Muscle of leg (tissue), 16 donors: ENCODE data around the gene PABPC1L2B. TPM values are rescaled to one million over a fixed set of nuclear protein-coding genes. Genes with fewer than 3 reads are reported as not detected.
"Not testable (repeated sequence)": the region's sequence is repeated elsewhere in the genome, so short reads cannot be mapped to it uniquely, and the experiment has no call there.

Source experiments
- DNase-seq: peaks from one replicate; pipeline ENCODE4 v3.0.0; 2013
- H3K27ac ChIP-seq: one replicate; pipeline ENCODE4 v1.5.1; 2013; ENCODE audit warnings: mild to moderate bottlenecking, low read length, control low read depth
- H3K27me3 ChIP-seq: one replicate; pipeline ENCODE4 v1.6.1; 2013; ENCODE audit warnings: low read length; ENCODE audit not compliant: control insufficient read depth, insufficient read depth
- H3K36me3 ChIP-seq: one replicate; pipeline ENCODE4 v1.6.1; 2013; ENCODE audit warnings: low read length; ENCODE audit not compliant: control insufficient read depth, insufficient read depth
- H3K4me1 ChIP-seq: one replicate; pipeline ENCODE4 v1.6.1; 2013; ENCODE audit warnings: low read length; ENCODE audit not compliant: control insufficient read depth, insufficient read depth
- H3K4me3 ChIP-seq: one replicate; pipeline ENCODE4 v1.5.1; 2013; ENCODE audit warnings: low read length, control low read depth
- H3K9me3 ChIP-seq: replicated peaks from 2 replicates; pipeline ENCODE4 v1.6.1; 2013; ENCODE audit warnings: low read depth, low read length; ENCODE audit not compliant: control insufficient read depth
- WGBS: methylation state at CpG from one replicate; pipeline ENCODE4 v1.1.5; 2013; ENCODE audit warnings: missing lambda C conversion rate; ENCODE audit not compliant: insufficient coverage; 5-methylcytosine and 5-hydroxymethylcytosine counted together
- long read RNA-seq, 11 donors: transcript quantifications; one replicate each; lab custom pipeline, GENCODE V29; 2026
- polyA plus RNA-seq, 8 donors: library from polyadenylated mRNA; unstranded; fragments of 120-200 nt; gene quantifications; one replicate each; pipeline versions ENCODE4 v1.2.1 to v1.2.3, GENCODE V29; 2013; ENCODE audit warnings: inconsistent platforms in 1 of 8, low replicate concordance in 1 of 8; ENCODE audit not compliant: insufficient read length in 8 of 8, insufficient read depth in 1 of 8
- total RNA-seq: library from RNA; stranded (reverse); fragments of 120-200 nt; gene quantifications from one replicate; pipeline ENCODE4 v1.2.4, GENCODE V29; 2013

Gene PABPC1L2B
- total RNA-seq (0.04 TPM), polyA plus RNA-seq (not detected)
- long read RNA-seq, donor 1 = 0 reads
- long read RNA-seq, donor 2 = 0 reads
- long read RNA-seq, donor 3 = 0 reads
- long read RNA-seq, donor 4 = 0 reads
- long read RNA-seq, donor 5 = 0 reads
- long read RNA-seq, donor 6 = 0 reads
- long read RNA-seq, donor 7 = 0 reads
- long read RNA-seq, donor 8 = 0 reads
- long read RNA-seq, donor 9 = 0 reads
- long read RNA-seq, donor 10 = 0 reads
- long read RNA-seq, donor 11 = 0 reads

DNA sequence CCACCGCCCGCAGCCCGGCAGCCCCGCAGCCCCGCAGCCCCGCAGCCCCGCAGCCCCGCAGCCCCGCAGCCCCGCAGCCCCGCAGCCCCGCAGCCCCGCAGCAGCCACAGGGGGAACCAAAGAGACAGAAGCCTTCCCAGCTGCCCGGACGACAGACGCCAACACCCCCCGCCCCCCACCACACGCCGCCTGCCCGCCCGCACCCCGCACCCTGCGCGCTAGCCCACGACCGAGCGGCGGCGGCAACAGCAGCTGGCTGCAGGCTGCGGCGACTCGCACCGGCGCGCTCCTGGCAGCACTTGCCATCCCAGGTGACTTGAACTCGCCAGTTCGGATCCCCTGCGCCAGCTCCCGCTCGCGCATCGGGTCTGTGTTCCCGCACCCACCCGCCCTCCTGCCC is at the start of gene PABPC1L2B:
PABPC1L2B (plus strand) TSS at position 207 of the 400 bp plus-strand sequence. CDS start 704 bp downstream, outside the sequence.
- not testable (repeated sequence) for H3K9me3 ChIP-seq, H3K27me3 ChIP-seq, H3K4me1 ChIP-seq, DNase-seq, H3K27ac ChIP-seq, H3K4me3 ChIP-seq, H3K36me3 ChIP-seq
- no CpG with 5 or more reads among the region's 44 CpGs for WGBS

DNA sequence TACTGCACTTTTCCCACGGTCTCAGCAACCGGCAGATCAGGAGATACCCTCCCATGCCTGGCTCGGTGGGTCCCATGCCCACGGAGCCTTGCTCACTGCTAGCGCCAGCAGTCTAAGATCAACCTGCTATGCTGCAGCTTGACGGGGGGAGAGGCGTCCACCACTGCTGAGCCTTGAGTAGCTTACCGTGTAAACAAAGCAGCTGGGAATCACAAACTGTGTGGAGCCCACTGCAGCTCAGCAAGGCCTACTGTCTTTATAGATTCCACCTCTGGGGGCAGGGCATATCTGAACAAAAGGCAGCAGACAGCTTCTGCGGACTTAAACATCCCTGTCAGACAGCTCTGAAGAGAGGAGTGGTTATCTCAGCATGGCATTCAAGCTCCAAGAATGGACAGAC is 42.8 kb upstream of the PABPC1L2B start:
- not testable (repeated sequence) for H3K4me3 ChIP-seq, H3K27ac ChIP-seq, H3K4me1 ChIP-seq, H3K36me3 ChIP-seq, H3K9me3 ChIP-seq, H3K27me3 ChIP-seq, DNase-seq
- WGBS = no CpG with 5 or more reads among the region's 9 CpGs

DNA sequence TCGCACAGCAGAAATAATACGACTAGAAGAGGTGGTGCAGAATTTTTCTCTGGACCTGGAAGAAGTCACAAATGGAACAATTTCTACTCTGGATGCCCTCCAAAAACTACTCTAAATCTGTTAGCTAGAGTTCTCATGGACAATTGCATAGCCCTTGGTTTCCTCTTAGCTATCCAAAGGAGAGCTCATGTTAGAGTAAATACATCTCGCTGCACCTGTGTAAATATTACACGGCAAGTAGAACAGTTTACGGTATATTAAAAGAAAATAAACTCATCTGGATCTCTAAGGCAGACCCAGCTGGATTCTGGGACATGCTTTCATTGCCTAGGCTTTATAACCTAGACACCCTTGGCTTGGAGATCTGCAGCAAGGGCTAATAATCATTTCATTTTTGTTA is 30.9 kb upstream of the PABPC1L2B start:
- not testable (repeated sequence) for H3K36me3 ChIP-seq
- no CpG with 5 or more reads among the region's 5 CpGs for WGBS

DNA sequence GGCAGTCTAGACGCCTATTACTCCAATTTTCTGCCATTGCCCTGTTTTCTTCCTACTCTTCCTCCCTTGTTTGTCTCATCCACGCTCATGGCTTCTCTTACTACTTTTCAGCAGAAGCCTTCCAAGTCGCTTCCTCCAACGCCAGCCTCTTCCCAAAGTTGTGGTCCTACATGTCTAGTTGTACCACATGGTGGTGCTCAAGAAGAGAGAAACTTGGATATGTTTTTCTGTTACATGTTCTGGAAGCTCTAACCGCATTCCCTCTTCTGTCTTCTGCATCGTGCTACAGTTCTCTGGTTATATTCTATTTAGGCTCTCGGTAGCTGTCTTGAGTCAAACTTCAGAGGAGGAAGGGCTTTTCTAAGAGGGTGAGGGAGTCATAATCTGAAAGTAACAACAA is 27.9 kb upstream of the PABPC1L2B start:
- H3K27me3 ChIP-seq, DNase-seq, H3K4me3 ChIP-seq, H3K36me3 ChIP-seq, H3K4me1 ChIP-seq, H3K9me3 ChIP-seq, H3K27ac ChIP-seq: not testable (repeated sequence)
- no CpG with 5 or more reads among the region's 7 CpGs for WGBS

More for the DNA sequence above, 30.9 kb upstream of the PABPC1L2B start:
- H3K27ac ChIP-seq, H3K4me1 ChIP-seq, DNase-seq, H3K9me3 ChIP-seq, H3K4me3 ChIP-seq, H3K27me3 ChIP-seq: not testable (repeated sequence)

DNA sequence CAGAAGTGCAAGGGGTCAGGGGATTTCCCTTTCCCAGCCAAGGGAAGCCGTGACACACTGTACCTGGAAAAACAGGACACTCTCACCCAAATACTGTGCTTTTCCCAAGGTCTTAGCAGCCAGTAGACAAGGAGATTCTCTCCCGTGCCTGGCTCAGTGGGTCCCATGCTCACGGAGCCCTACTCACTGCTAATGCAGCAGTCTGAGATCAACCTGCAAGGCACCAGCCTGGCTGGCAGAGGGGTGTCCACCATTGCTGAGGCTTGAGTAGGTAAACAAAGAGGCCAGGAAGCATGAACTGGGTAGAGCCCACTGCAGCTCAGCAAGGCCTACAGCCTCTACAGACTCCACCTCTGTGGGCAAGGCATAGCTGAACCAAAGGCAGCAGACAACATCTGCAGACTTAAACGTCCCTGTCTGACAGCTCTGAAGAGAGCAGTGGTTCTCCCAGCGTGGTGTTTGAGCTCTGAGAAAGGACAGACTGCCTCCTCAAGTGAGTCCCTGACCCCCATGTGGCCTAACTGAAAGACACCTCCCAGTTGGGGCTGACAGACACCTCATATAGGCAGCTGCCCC is 21.8 kb upstream of the PABPC1L2B start:
- 59% methylated on average over 5 of the region's 5 CpGs for WGBS
- not testable (repeated sequence) for H3K27me3 ChIP-seq

DNA sequence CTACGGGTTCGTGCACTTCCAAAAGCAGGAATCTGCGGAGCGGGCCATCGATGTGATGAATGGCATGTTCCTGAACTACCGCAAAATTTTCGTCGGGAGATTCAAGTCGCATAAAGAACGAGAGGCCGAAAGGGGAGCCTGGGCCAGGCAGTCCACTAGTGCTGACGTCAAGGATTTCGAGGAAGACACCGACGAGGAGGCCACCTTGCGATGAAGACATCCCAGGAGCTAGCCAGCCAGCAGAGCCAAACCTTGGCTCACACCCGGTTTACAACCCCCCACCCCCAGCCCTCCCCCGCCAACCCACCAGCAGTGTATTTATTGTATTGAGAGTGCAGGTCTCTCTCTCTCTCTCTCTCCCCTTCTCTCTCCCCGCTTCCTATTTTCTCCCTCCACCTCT is 1.3 kb downstream of the PABPC1L2B start:
- not testable (repeated sequence) for H3K36me3 ChIP-seq, H3K9me3 ChIP-seq, H3K4me1 ChIP-seq, H3K27ac ChIP-seq, DNase-seq, H3K4me3 ChIP-seq, H3K27me3 ChIP-seq
- no CpG with 5 or more reads among the region's 19 CpGs for WGBS

More for the DNA sequence above, 21.8 kb upstream of the PABPC1L2B start:
- not testable (repeated sequence) for H3K36me3 ChIP-seq, H3K4me3 ChIP-seq, H3K9me3 ChIP-seq, H3K4me1 ChIP-seq, DNase-seq, H3K27ac ChIP-seq

DNA sequence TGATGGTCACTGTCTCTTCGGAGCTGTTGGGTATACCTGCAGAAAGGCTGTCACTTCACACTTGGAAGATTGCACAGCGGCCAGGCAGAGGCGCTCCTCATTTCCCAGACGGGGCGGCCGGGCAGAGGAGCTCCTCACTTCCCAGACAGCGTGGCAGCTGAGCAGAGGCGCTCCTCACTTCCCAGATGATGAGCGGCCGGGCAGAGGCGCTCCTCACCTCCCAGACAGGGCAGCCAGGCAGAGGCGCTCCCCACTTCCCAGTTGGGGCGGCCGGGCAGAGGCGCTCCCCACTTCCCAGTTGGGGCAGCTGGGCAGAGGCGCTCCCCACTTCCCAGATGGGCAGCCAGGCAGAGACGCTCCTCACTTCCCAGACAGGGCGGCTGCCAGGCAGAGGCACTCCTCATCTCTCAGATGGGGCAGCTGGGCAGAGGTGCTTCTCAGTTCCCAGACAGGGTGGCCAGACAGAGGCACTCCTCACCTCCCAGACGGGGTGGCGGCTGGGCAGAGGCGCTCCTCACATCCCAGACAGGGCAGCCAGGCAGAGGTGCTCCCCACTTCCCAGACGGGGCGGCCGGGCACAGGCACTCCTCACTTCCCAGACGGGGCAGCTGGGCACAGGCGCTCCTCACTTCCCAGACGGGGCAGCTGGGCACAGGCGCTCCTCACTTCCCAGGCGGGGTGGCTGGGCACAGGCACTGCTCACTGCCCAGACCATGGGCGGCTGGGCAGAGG is 18.8 kb downstream of the PABPC1L2B start:
- WGBS = 90% methylated on average over 26 of the region's 30 CpGs
- H3K4me1 ChIP-seq = no peaks in the 10 kb centered on the region
- DNase-seq = no peak
- H3K4me3 ChIP-seq = no peak overlapping the region
- H3K27ac ChIP-seq = no peak overlapping the region
- no peaks in the 10 kb centered on the region for H3K36me3 ChIP-seq
- no peaks in the 10 kb centered on the region for H3K27me3 ChIP-seq
- peaks cover 2% of the 10 kb centered on the region for H3K9me3 ChIP-seq

DNA sequence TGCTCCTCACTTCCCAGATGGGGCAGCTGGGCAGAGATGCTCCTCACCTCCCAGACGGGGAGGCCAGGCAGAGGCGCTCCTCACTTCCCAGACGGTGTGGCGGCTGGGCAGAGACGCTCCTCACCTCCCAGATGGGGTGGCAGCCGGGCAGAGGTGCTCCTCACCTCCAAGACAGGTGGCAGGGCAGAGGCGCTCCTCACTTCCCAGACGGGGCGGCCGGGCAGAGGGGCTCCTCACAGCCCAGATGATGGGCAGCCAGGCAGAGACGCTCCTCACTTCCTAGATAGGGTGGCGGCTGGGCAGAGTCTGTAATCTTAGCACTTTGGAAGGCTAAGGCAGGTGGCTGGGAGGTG is 19.3 kb downstream of the PABPC1L2B start:
- WGBS = 92% methylated on average over 12 of the region's 12 CpGs
- H3K27ac ChIP-seq, H3K4me3 ChIP-seq, DNase-seq, H3K36me3 ChIP-seq, H3K4me1 ChIP-seq, H3K27me3 ChIP-seq, H3K9me3 ChIP-seq: not testable (repeated sequence)

DNA sequence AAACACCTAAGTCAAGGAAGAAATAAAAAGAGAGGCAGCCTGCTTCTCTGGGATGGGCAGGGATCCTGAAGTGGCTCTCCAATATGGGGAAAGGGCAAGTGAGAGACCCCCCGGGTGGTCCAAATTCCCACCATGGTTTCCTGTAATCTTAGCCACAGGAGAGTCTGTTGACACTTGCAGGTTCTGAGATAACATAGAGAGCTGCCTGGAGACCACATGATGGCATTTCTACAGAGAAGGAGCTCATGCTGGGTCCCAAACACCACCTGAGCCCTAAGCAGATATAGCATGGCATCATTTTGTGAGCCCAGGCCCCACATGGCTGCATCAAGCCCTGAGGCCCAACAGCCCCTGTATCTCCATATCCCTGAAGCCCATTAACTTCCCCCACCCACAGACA is 26.1 kb downstream of the PABPC1L2B start:
- H3K9me3 ChIP-seq = peaks cover 2% of the 10 kb centered on the region
- no peak overlapping the region for H3K27ac ChIP-seq
- no peaks in the 10 kb centered on the region for H3K4me1 ChIP-seq
- no peak overlapping the region for H3K4me3 ChIP-seq
- no peaks in the 10 kb centered on the region for H3K36me3 ChIP-seq
- H3K27me3 ChIP-seq = no peaks in the 10 kb centered on the region
- no peak for DNase-seq
- 14% methylated on average over 1 of the region's 1 CpG for WGBS
